ENCODE results near the gene CCND2.
A peak's percentile ranks its signal among the peaks of the same experiment; 100 is the strongest.

CCND2 gene

GRCh38 chr12:4277205-4277543, 3.6 kb downstream of the CCND2 start:
- Mint-ChIP-seq H3K9me3 (no peaks in the 10 kb centered on the region), H3K4me3 (peak overlapping the region; percentile 95), H3K36me3 (ENCODE audit: low read depth) (peaks cover 88% of the 10 kb centered on the region), H3K27me3 (no peaks in the 10 kb centered on the region), H3K4me1 (ENCODE audit: low read depth) (peaks cover 68% of the 10 kb centered on the region), H3K27ac (peak overlapping the region; percentile 100)
- DNase-seq: no peak

GRCh38 chr12:4277857-4278256, 4.3 kb downstream of the CCND2 start:
- Mint-ChIP-seq H3K4me1 (ENCODE audit: low read depth) (peaks cover 71% of the 10 kb centered on the region), H3K27me3 (no peaks in the 10 kb centered on the region), H3K36me3 (ENCODE audit: low read depth) (peaks cover 95% of the 10 kb centered on the region), H3K4me3 (peak overlapping the region; percentile 95), H3K9me3 (no peaks in the 10 kb centered on the region), H3K27ac (peak overlapping the region; percentile 100)
- no peak for DNase-seq

- peak overlapping the region; percentile 95 for H3K4me3 Mint-ChIP-seq
- H3K27me3 Mint-ChIP-seq: no peaks in the 10 kb centered on the region
- peak overlapping the region; percentile 100 for H3K27ac Mint-ChIP-seq
- DNase-seq: no peak
- peaks cover 73% of the 10 kb centered on the region for H3K4me1 Mint-ChIP-seq (ENCODE audit: low read depth)
- H3K36me3 Mint-ChIP-seq (ENCODE audit: low read depth): peaks cover 100% of the 10 kb centered on the region
- no peaks in the 10 kb centered on the region for H3K9me3 Mint-ChIP-seq
These were observed 5.0 kb downstream of the CCND2 start for GRCh38 chr12:4278329-4279197.

GRCh38 chr12:4279198-4279690, 5.7 kb downstream of the CCND2 start:
- H3K27me3 Mint-ChIP-seq: no peaks in the 10 kb centered on the region
- peaks cover 80% of the 10 kb centered on the region for H3K4me1 Mint-ChIP-seq (ENCODE audit: low read depth)
- H3K9me3 Mint-ChIP-seq: no peaks in the 10 kb centered on the region
- no peak for DNase-seq
- peaks cover 100% of the 10 kb centered on the region for H3K36me3 Mint-ChIP-seq (ENCODE audit: low read depth)
- H3K27ac Mint-ChIP-seq: peak overlapping the region; percentile 100
- peak overlapping the region; percentile 95 for H3K4me3 Mint-ChIP-seq

- Mint-ChIP-seq H3K36me3 (ENCODE audit: low read depth) (peaks cover 100% of the 10 kb centered on the region), H3K9me3 (no peaks in the 10 kb centered on the region), H3K27ac (peak overlapping the region; percentile 100), H3K27me3 (no peaks in the 10 kb centered on the region), H3K4me3 (peak overlapping the region; percentile 95), H3K4me1 (ENCODE audit: low read depth) (peaks cover 93% of the 10 kb centered on the region)
- DNase-seq: no peak
These were observed 7.0 kb downstream of the CCND2 start for GRCh38 chr12:4280351-4281163.

- no peak for DNase-seq
- Mint-ChIP-seq H3K36me3 (ENCODE audit: low read depth) (peaks cover 100% of the 10 kb centered on the region), H3K4me3 (peak overlapping the region; percentile 7), H3K4me1 (ENCODE audit: low read depth) (peaks cover 96% of the 10 kb centered on the region), H3K27me3 (no peaks in the 10 kb centered on the region), H3K9me3 (no peaks in the 10 kb centered on the region), H3K27ac (peak overlapping the region; percentile 100)
These were observed 7.7 kb downstream of the CCND2 start for GRCh38 chr12:4281173-4281654.

GRCh38 chr12:4282103-4282891, 8.7 kb downstream of the CCND2 start:
- Mint-ChIP-seq H3K27ac (peak overlapping the region; percentile 85), H3K4me1 (ENCODE audit: low read depth) (peaks cover 98% of the 10 kb centered on the region), H3K9me3 (no peaks in the 10 kb centered on the region), H3K4me3 (peak overlapping the region; percentile 6), H3K27me3 (no peaks in the 10 kb centered on the region), H3K36me3 (ENCODE audit: low read depth) (peaks cover 100% of the 10 kb centered on the region)
- no peak for DNase-seq

GRCh38 chr12:4282892-4283511, 9.4 kb downstream of the CCND2 start:
- Mint-ChIP-seq H3K27me3 (no peaks in the 10 kb centered on the region), H3K27ac (peak overlapping the region; percentile 90), H3K4me1 (ENCODE audit: low read depth) (peaks cover 98% of the 10 kb centered on the region), H3K9me3 (no peaks in the 10 kb centered on the region), H3K4me3 (peak overlapping the region; percentile 8), H3K36me3 (ENCODE audit: low read depth) (peaks cover 100% of the 10 kb centered on the region)
- no peak for DNase-seq

- no peaks in the 10 kb centered on the region for H3K9me3 Mint-ChIP-seq
- DNase-seq: no peak
- H3K27me3 Mint-ChIP-seq: no peaks in the 10 kb centered on the region
- peak overlapping the region; percentile 23 for H3K4me3 Mint-ChIP-seq
- peak overlapping the region; percentile 90 for H3K27ac Mint-ChIP-seq
- peaks cover 100% of the 10 kb centered on the region for H3K36me3 Mint-ChIP-seq (ENCODE audit: low read depth)
- H3K4me1 Mint-ChIP-seq (ENCODE audit: low read depth): peaks cover 98% of the 10 kb centered on the region
These were observed 10.1 kb downstream of the CCND2 start for GRCh38 chr12:4283512-4284255.

- Mint-ChIP-seq H3K4me1 (ENCODE audit: low read depth) (peaks cover 98% of the 10 kb centered on the region), H3K27me3 (no peaks in the 10 kb centered on the region), H3K9me3 (no peaks in the 10 kb centered on the region), H3K36me3 (ENCODE audit: low read depth) (peaks cover 100% of the 10 kb centered on the region), H3K27ac (peak overlapping the region; percentile 90), H3K4me3 (no peak overlapping the region)
- DNase-seq: no peak
These were observed 10.7 kb downstream of the CCND2 start for GRCh38 chr12:4284306-4284705.

- H3K27me3 Mint-ChIP-seq: no peaks in the 10 kb centered on the region
- no peak for DNase-seq
- peaks cover 100% of the 10 kb centered on the region for H3K36me3 Mint-ChIP-seq (ENCODE audit: low read depth)
- H3K4me3 Mint-ChIP-seq: peak overlapping the region; percentile 16
- no peaks in the 10 kb centered on the region for H3K9me3 Mint-ChIP-seq
- H3K27ac Mint-ChIP-seq: peak overlapping the region; percentile 90
- peaks cover 97% of the 10 kb centered on the region for H3K4me1 Mint-ChIP-seq (ENCODE audit: low read depth)
These were observed 11.5 kb downstream of the CCND2 start for GRCh38 chr12:4285070-4285469.

- Mint-ChIP-seq H3K4me3 (peak overlapping the region; percentile 32), H3K36me3 (ENCODE audit: low read depth) (peaks cover 100% of the 10 kb centered on the region), H3K4me1 (ENCODE audit: low read depth) (peaks cover 97% of the 10 kb centered on the region)
These were observed 12.7 kb downstream of the CCND2 start for GRCh38 chr12:4286228-4286627.

GRCh38 chr12:4286771-4287317, 13.3 kb downstream of the CCND2 start:
- peak; percentile 35 for DNase-seq
- Mint-ChIP-seq H3K27ac (peak overlapping the region; percentile 91), H3K27me3 (no peaks in the 10 kb centered on the region), H3K36me3 (ENCODE audit: low read depth) (peaks cover 100% of the 10 kb centered on the region), H3K4me1 (ENCODE audit: low read depth) (peaks cover 98% of the 10 kb centered on the region), H3K4me3 (peak overlapping the region; percentile 29), H3K9me3 (no peaks in the 10 kb centered on the region)

More at GRCh38 chr12:4286228-4286627, 12.7 kb downstream of the CCND2 start:
- H3K27me3 Mint-ChIP-seq: no peaks in the 10 kb centered on the region
- no peaks in the 10 kb centered on the region for H3K9me3 Mint-ChIP-seq
- peak overlapping the region; percentile 91 for H3K27ac Mint-ChIP-seq
- DNase-seq: peak; percentile 30

All from activated T-cell treated with anti-CD3 and anti-CD28 coated beads, Interleukin-2, amount 50 U/mL, for 24 hours (primary cell).